Skeletal muscle tissue (tissue), 4 donors: ENCODE results near the gene COLQ. TPM values are rescaled to one million over a fixed set of nuclear protein-coding genes. Genes with fewer than 3 reads are reported as not detected.

ENCODE experiments used
- H3K27ac ChIP-seq: one replicate; pipeline ENCODE4 v1.7.0; 2013; ENCODE audit warnings: mild to moderate bottlenecking, low read depth, low read length, inconsistent platforms
- H3K27me3 ChIP-seq, 3 donors: one replicate each; pipeline ENCODE4 v1.7.0; 2013; ENCODE audit warnings: low read length in 3 of 3; ENCODE audit not compliant: control insufficient read depth in 3 of 3, insufficient read depth in 3 of 3
- H3K36me3 ChIP-seq, 3 donors: one replicate each; pipeline ENCODE4 v1.7.0; 2013; ENCODE audit warnings: low read length in 3 of 3; ENCODE audit not compliant: control insufficient read depth in 3 of 3, insufficient read depth in 3 of 3
- H3K4me1 ChIP-seq, 3 donors: one replicate each; pipeline ENCODE4 v1.7.0; 2013; ENCODE audit warnings: low read length in 3 of 3, mild to moderate bottlenecking in 3 of 3; ENCODE audit not compliant: control insufficient read depth in 3 of 3, insufficient read depth in 3 of 3
- H3K4me3 ChIP-seq, 3 donors: one replicate each; pipeline ENCODE4 v1.7.0; 2013; ENCODE audit warnings: low read length in 3 of 3
- H3K9ac ChIP-seq, 3 donors: one replicate each; pipeline ENCODE4 v1.7.0; 2013; ENCODE audit warnings: low read length in 3 of 3, mild to moderate bottlenecking in 3 of 3, moderate library complexity in 2 of 3, low read depth in 1 of 3
- H3K9me3 ChIP-seq, 3 donors: one replicate each; pipeline ENCODE4 v1.7.0; 2013; ENCODE audit warnings: low read length in 3 of 3; ENCODE audit not compliant: control insufficient read depth in 3 of 3
- total RNA-seq: library from RNA; depleted of rRNA; stranded (reverse); fragments of >200 nt; gene quantifications from one replicate; pipeline ENCODE4 v1.2.3, GENCODE V29; 2014
- donor health status: Osteomylitis.

COLQ gene
- total RNA-seq, 1 donor from 2014 or later, result 14.1 TPM

- no peak overlapping the region for H3K4me3 ChIP-seq
- H3K36me3 ChIP-seq, result peaks cover 16 to 50% (median 39%) of the 10 kb centered on the region in 3 donors
- no peak overlapping the region for H3K9ac ChIP-seq
These were observed 67.4 kb downstream of the COLQ start for GRCh38 chr3:15453991-15454625.

GRCh38 chr3:15453501-15453900, 68.0 kb downstream of the COLQ start:
- H3K27me3 ChIP-seq, result no peaks in the 10 kb centered on the region
- no peak overlapping the region for H3K27ac ChIP-seq
- peaks cover 0 to 7% (median 0%) of the 10 kb centered on the region in 3 donors for H3K4me1 ChIP-seq
- no peaks in the 10 kb centered on the region for H3K9me3 ChIP-seq
- H3K36me3 ChIP-seq, result peaks cover 16 to 49% (median 39%) of the 10 kb centered on the region in 3 donors
- H3K4me3 ChIP-seq, result no peak overlapping the region
- no peak overlapping the region for H3K9ac ChIP-seq

More at GRCh38 chr3:15453991-15454625, 67.4 kb downstream of the COLQ start:
- H3K4me1 ChIP-seq, result peaks cover 0 to 7% (median 0%) of the 10 kb centered on the region in 3 donors
- H3K9me3 ChIP-seq, result no peaks in the 10 kb centered on the region
- no peak overlapping the region for H3K27ac ChIP-seq
- H3K27me3 ChIP-seq, result no peaks in the 10 kb centered on the region

GRCh38 chr3:15452961-15453360, 68.5 kb downstream of the COLQ start:
- Histone ChIP-seq H3K36me3 (peaks cover 16 to 46% (median 37%) of the 10 kb centered on the region in 3 donors), H3K4me1 (peaks cover 0 to 7% (median 0%) of the 10 kb centered on the region in 3 donors), H3K9me3 (no peaks in the 10 kb centered on the region), H3K4me3 (no peak overlapping the region), H3K9ac (no peak overlapping the region), H3K27ac (no peak overlapping the region), H3K27me3 (no peaks in the 10 kb centered on the region)

GRCh38 chr3:15452156-15452555, 69.3 kb downstream of the COLQ start:
- peaks cover 16 to 48% (median 36%) of the 10 kb centered on the region in 3 donors for H3K36me3 ChIP-seq
- H3K27ac ChIP-seq, result no peak overlapping the region
- H3K27me3 ChIP-seq, result no peaks in the 10 kb centered on the region
- no peaks in the 10 kb centered on the region for H3K9me3 ChIP-seq
- no peak overlapping the region for H3K9ac ChIP-seq
- H3K4me1 ChIP-seq, result peaks cover 0 to 7% (median 0%) of the 10 kb centered on the region in 3 donors
- no peak overlapping the region for H3K4me3 ChIP-seq

GRCh38 chr3:15451216-15452113, 70.0 kb downstream of the COLQ start:
- no peaks in the 10 kb centered on the region for H3K27me3 ChIP-seq
- H3K36me3 ChIP-seq, result peaks cover 19 to 48% (median 35%) of the 10 kb centered on the region in 3 donors
- H3K27ac ChIP-seq, result no peak overlapping the region

GRCh38 chr3:15450438-15451215, 70.9 kb downstream of the COLQ start:
- H3K27me3 ChIP-seq, result no peaks in the 10 kb centered on the region
- H3K36me3 ChIP-seq, result peaks cover 17 to 43% (median 29%) of the 10 kb centered on the region in 3 donors
- H3K27ac ChIP-seq, result no peak overlapping the region
- no peak overlapping the region for H3K9ac ChIP-seq
- no peak overlapping the region for H3K4me3 ChIP-seq
- H3K9me3 ChIP-seq, result no peaks in the 10 kb centered on the region
- peaks cover 0 to 7% (median 0%) of the 10 kb centered on the region in 3 donors for H3K4me1 ChIP-seq

More at GRCh38 chr3:15451216-15452113, 70.0 kb downstream of the COLQ start:
- Histone ChIP-seq H3K4me3 (no peak overlapping the region), H3K9ac (no peak overlapping the region), H3K9me3 (no peaks in the 10 kb centered on the region), H3K4me1 (peaks cover 0 to 7% (median 0%) of the 10 kb centered on the region in 3 donors)

GRCh38 chr3:15449489-15450224, 71.8 kb downstream of the COLQ start:
- Histone ChIP-seq H3K4me1 (peaks cover 0 to 7% (median 0%) of the 10 kb centered on the region in 3 donors), H3K27me3 (no peaks in the 10 kb centered on the region), H3K9ac (no peak overlapping the region), H3K36me3 (peaks cover 14 to 36% (median 30%) of the 10 kb centered on the region in 3 donors), H3K9me3 (no peaks in the 10 kb centered on the region), H3K27ac (no peak overlapping the region), H3K4me3 (no peak overlapping the region)

GRCh38 chr3:15443826-15444524, 77.5 kb downstream of the COLQ start:
- no peak overlapping the region for H3K4me3 ChIP-seq
- no peaks in the 10 kb centered on the region for H3K9me3 ChIP-seq
- peak overlapping the region; percentile 42 for H3K27ac ChIP-seq
- H3K36me3 ChIP-seq, result peaks cover 22 to 51% (median 30%) of the 10 kb centered on the region in 3 donors
- H3K27me3 ChIP-seq, result no peaks in the 10 kb centered on the region
- no peak overlapping the region for H3K9ac ChIP-seq
- H3K4me1 ChIP-seq, result peaks cover 0 to 3% (median 0%) of the 10 kb centered on the region in 3 donors
